Bone marrow (tissue), 2 donors: Measurements from ENCODE around the gene KAT7.
"Not testable (repeated sequence)": the region's sequence is repeated elsewhere in the genome, so short reads cannot be mapped to it uniquely, and the experiment has no call there.

Experiments used
- DNase-seq, 2 donors: peaks; one replicate each; lab custom pipeline; 2025; lab: John Stamatoyannopoulos, UW

Gene KAT7

GRCh38 chr17:49788478-49789242 lies at the start of gene KAT7:
Gene KAT7, plus strand, starts transcription at chr17:49788681. Its CDS starts 154 bp downstream, at chr17:49788835.
- DNase-seq, result peak; percentile 86 to 100

- DNase-seq, result peak; percentile 50 to 94
Measured at GRCh38 chr17:49739641-49740271, 48.7 kb upstream of the KAT7 start.

GRCh38 chr17:49741009-49741691 lies 47.3 kb upstream of the KAT7 start:
- no peak for DNase-seq

GRCh38 chr17:49741692-49742076 lies 46.8 kb upstream of the KAT7 start:
- no peak for DNase-seq

GRCh38 chr17:49742166-49742638 lies 46.3 kb upstream of the KAT7 start:
- DNase-seq, result no peak

- no peak for DNase-seq
Measured at GRCh38 chr17:49745175-49746139, 43.0 kb upstream of the KAT7 start.

GRCh38 chr17:49746791-49747490 lies 41.5 kb upstream of the KAT7 start:
- no peak for DNase-seq

- DNase-seq, result no peak
Measured at GRCh38 chr17:49747632-49748031, 40.8 kb upstream of the KAT7 start.

GRCh38 chr17:49748223-49748622 lies 40.3 kb upstream of the KAT7 start:
- no peak for DNase-seq

GRCh38 chr17:49748791-49749190 lies 39.7 kb upstream of the KAT7 start:
- no peak for DNase-seq

GRCh38 chr17:49749730-49750129 lies 38.8 kb upstream of the KAT7 start:
- DNase-seq, result no peak

GRCh38 chr17:49752508-49752907 lies 36.0 kb upstream of the KAT7 start:
- DNase-seq, result no peak

GRCh38 chr17:49753959-49754391 lies 34.5 kb upstream of the KAT7 start:
- no peak for DNase-seq

GRCh38 chr17:49755663-49756283 lies 32.7 kb upstream of the KAT7 start:
- no peak for DNase-seq

GRCh38 chr17:49756323-49757150 lies 31.9 kb upstream of the KAT7 start:
- DNase-seq, result no peak

- no peak for DNase-seq
Measured at GRCh38 chr17:49757151-49757777, 31.2 kb upstream of the KAT7 start.

GRCh38 chr17:49758464-49759010 lies 29.9 kb upstream of the KAT7 start:
- not testable (repeated sequence) for DNase-seq

- DNase-seq, result no peak
Measured at GRCh38 chr17:49759203-49759602, 29.3 kb upstream of the KAT7 start.

GRCh38 chr17:49760296-49760695 lies 28.2 kb upstream of the KAT7 start:
- no peak for DNase-seq
